ENCODE measurements around the gene OSBPL8.

DNA sequence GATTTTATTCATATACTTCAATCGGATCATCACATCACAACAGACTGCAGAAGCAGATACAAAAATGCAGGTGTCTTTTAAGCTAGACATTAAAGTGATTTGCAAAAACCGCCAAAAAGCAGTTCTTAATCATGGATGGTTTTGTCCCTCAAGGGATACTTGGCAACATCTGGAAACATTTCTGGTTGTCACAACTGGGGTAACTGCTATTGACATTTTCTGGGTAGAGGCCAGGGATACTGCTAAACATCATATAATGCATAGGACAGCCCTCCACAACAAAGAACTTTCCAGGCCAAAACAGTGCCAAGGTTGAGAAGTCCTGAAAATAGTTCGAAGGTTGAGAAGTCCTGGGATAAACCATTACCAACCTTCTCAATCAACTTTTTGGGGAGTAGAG lies 109.6 kb downstream of the OSBPL8 start:
- no peak for TF ChIP-seq POLR2A (IDR thresholded peaks at IDR 0.05)
- TF ChIP-seq EP300 (IDR thresholded peaks at IDR 0.05) = no peak
- no peak for TF ChIP-seq CTCF (IDR thresholded peaks at IDR 0.05)

Data from sigmoid colon (tissue), 4 donors.